ENCODE results near the gene CHST9. TPM values are rescaled to one million over a fixed set of nuclear protein-coding genes. Genes with fewer than 3 reads are reported as not detected.

Gene CHST9
- total RNA-seq, 4 donors from 2014 or later: 0.21 to 0.98 (median 0.26) TPM

DNA sequence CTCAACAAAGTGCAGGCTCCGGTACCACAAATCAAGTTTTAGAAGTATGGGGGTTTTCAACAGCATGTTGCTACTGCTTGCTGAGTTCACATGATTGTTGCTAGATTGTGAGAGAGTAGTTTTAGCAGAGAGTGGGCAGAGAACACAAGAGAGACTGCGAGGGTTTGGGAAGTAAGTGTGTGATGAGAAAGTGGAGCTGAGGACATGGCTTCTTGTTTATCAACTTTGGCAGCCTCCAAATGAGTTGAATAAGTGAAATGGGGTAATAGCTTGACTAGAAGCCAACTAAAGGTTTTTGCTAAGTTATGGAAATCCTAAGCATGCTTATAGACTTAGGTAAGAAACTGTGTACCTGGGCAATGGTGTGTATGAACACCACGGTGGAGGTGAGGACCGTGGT is 135.1 kb downstream of the CHST9 start:
- DNase-seq (ENCODE audit: low spot score in 2 of 2): no peak
- TF ChIP-seq POLR2A (IDR thresholded peaks at IDR 0.05) (no peak), EP300 (IDR thresholded peaks at IDR 0.05) (no peak)
- TF ChIP-seq, protein P1, sequence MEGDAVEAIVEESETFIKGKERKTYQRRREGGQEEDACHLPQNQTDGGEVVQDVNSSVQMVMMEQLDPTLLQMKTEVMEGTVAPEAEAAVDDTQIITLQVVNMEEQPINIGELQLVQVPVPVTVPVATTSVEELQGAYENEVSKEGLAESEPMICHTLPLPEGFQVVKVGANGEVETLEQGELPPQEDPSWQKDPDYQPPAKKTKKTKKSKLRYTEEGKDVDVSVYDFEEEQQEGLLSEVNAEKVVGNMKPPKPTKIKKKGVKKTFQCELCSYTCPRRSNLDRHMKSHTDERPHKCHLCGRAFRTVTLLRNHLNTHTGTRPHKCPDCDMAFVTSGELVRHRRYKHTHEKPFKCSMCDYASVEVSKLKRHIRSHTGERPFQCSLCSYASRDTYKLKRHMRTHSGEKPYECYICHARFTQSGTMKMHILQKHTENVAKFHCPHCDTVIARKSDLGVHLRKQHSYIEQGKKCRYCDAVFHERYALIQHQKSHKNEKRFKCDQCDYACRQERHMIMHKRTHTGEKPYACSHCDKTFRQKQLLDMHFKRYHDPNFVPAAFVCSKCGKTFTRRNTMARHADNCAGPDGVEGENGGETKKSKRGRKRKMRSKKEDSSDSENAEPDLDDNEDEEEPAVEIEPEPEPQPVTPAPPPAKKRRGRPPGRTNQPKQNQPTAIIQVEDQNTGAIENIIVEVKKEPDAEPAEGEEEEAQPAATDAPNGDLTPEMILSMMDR (IDR thresholded peaks at IDR 0.05): no peak
- Histone ChIP-seq H3K9me3 (no peaks in the 10 kb centered on the region), H3K27me3 (no peaks in the 10 kb centered on the region), H3K4me3 (no peak overlapping the region), H3K27ac (no peak overlapping the region), H3K4me1 (no peaks in the 10 kb centered on the region), H3K36me3 (no peaks in the 10 kb centered on the region)
- WGBS, 2 donors: 58 to 63% methylated on average over 4 of the region's 4 CpGs

DNA sequence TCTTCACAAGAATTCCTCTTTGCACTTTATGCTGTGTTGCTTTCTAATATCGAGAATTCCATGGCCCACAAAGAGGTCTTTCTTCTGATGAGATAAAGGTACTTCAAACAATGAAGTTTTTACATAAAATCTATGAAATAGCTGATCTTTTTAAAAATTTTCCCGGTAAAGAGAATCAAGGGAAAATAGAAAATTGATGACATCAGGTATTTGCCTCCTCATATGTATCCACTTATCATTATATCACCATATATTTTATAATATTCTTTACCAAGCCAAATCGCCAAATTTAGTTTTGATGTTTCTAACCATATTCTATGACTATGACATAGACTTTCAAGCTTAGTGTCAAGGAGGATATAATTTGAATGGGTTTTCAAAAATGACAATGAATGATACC is 139.8 kb downstream of the CHST9 start:
- Histone ChIP-seq H3K27ac (no peak overlapping the region), H3K27me3 (no peaks in the 10 kb centered on the region), H3K4me1 (no peaks in the 10 kb centered on the region), H3K36me3 (no peaks in the 10 kb centered on the region), H3K4me3 (no peak overlapping the region), H3K9me3 (no peaks in the 10 kb centered on the region)
- WGBS, 2 donors: 71 to 81% methylated on average over 3 of the region's 3 CpGs
- DNase-seq (ENCODE audit: low spot score in 2 of 2): no peak
- TF ChIP-seq POLR2A (IDR thresholded peaks at IDR 0.05): no peak
- TF ChIP-seq EP300 (IDR thresholded peaks at IDR 0.05): no peak
- TF ChIP-seq, protein P1 (IDR thresholded peaks at IDR 0.05): no peak

DNA sequence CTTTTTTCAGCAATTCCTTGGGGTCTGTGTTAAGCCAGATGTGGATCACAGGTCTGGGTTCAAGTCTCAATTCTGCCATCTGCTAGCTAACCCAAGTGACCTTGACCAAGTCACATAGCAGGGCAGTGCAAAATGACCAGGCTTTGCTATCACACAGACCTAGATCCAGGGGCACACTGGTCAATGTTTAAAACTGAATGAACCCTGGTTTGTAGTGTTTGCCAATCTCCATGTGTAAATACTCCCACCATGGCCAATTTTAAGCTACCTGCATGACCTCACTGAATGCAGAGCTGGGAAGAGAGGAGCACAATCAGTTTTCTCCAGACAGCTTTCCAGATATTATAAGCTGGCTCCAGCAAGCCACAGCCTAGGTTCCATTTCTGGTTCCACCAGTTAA is 142.9 kb downstream of the CHST9 start:
- H3K27me3 ChIP-seq: no peaks in the 10 kb centered on the region
- TF ChIP-seq POLR2A (IDR thresholded peaks at IDR 0.05) (no peak), EP300 (IDR thresholded peaks at IDR 0.05) (no peak)
- TF ChIP-seq, protein P1 (IDR thresholded peaks at IDR 0.05): no peak
- H3K27ac ChIP-seq: no peak overlapping the region
- H3K4me3 ChIP-seq: no peak overlapping the region
- no peak for DNase-seq (ENCODE audit: low spot score in 2 of 2)
- H3K9me3 ChIP-seq: no peaks in the 10 kb centered on the region
- H3K4me1 ChIP-seq: no peaks in the 10 kb centered on the region
- no peaks in the 10 kb centered on the region for H3K36me3 ChIP-seq

DNA sequence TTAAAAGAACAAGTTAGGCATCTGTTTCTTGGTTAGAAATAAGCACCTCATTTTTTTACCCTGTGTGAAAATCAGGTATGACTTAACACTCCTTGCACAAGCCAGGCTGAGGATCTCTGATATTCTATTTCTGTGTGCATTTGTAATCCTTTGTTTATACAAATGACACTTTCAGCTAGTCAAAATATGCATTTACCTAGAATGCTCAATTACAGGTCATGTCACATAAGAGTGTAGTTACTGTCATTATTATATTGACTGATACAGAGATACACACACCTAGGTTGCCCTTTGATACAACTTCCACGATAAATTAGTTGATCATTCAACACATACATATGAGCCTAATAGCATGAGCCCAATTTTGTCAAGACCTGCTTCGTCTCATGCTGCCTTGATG is 144.3 kb downstream of the CHST9 start:
- Histone ChIP-seq H3K9me3 (no peaks in the 10 kb centered on the region), H3K36me3 (no peaks in the 10 kb centered on the region), H3K27me3 (no peaks in the 10 kb centered on the region), H3K4me3 (no peak overlapping the region), H3K27ac (no peak overlapping the region), H3K4me1 (no peaks in the 10 kb centered on the region)
- DNase-seq (ENCODE audit: low spot score in 2 of 2): no peak
- TF ChIP-seq POLR2A (IDR thresholded peaks at IDR 0.05) (no peak), EP300 (IDR thresholded peaks at IDR 0.05) (no peak)
- TF ChIP-seq, protein P1 (IDR thresholded peaks at IDR 0.05): no peak
- WGBS, 2 donors: 90 to 96% methylated on average over 2 of the region's 2 CpGs

DNA sequence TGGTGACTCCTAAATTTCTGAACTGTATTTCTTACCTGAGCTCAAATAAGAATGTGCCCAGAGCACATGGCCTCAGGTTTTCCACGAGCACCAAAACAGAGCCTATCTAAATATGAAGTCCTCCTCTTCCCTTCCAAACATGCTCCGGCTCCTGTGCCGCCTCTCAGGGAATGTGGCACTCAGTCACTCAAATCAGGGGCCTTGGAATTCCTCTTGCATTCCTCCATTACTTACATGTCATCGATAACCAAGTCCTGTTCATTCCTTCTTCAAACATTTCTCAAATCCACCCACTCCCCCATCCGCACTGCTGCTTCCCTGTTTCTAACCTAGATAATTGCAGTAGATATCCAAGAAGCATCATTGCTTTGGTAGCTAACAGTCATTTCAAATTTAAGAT is 151.4 kb downstream of the CHST9 start:
- no peaks in the 10 kb centered on the region for H3K27me3 ChIP-seq
- no peaks in the 10 kb centered on the region for H3K9me3 ChIP-seq
- DNase-seq (ENCODE audit: low spot score in 2 of 2): no peak
- 90 to 92% methylated on average over 5 of the region's 5 CpGs for WGBS, 2 donors
- H3K27ac ChIP-seq: no peak overlapping the region
- no peak overlapping the region for H3K4me3 ChIP-seq
- TF ChIP-seq EP300 (IDR thresholded peaks at IDR 0.05) (no peak), POLR2A (IDR thresholded peaks at IDR 0.05) (no peak)
- TF ChIP-seq, protein P1 (IDR thresholded peaks at IDR 0.05): no peak
- no peaks in the 10 kb centered on the region for H3K36me3 ChIP-seq
- H3K4me1 ChIP-seq: no peaks in the 10 kb centered on the region
